Measurements from ENCODE around the gene FRMPD4. TPM values are rescaled to one million over a fixed set of nuclear protein-coding genes. Genes with fewer than 3 reads are reported as not detected.

Gene FRMPD4
- total and polyA plus RNA-seq, 2 donors, result 0.06 to 0.85 TPM

- 70% methylated on average over 7 of the region's 7 CpGs for WGBS
- Histone ChIP-seq H3K4me1 (ENCODE audit: insufficient read depth) (no peaks in the 10 kb centered on the region), H3K27ac (ENCODE audit: low read depth) (no peak overlapping the region), H3K4me3 (ENCODE audit: low read depth, low read length) (no peak overlapping the region), H3K36me3 (ENCODE audit: insufficient read depth) (no peaks in the 10 kb centered on the region)
- DNase-seq (ENCODE audit: extremely low spot score), result no peak
These were observed 154.9 kb downstream of the FRMPD4 start for GRCh38 chrX:12292996-12293765.

DNA sequence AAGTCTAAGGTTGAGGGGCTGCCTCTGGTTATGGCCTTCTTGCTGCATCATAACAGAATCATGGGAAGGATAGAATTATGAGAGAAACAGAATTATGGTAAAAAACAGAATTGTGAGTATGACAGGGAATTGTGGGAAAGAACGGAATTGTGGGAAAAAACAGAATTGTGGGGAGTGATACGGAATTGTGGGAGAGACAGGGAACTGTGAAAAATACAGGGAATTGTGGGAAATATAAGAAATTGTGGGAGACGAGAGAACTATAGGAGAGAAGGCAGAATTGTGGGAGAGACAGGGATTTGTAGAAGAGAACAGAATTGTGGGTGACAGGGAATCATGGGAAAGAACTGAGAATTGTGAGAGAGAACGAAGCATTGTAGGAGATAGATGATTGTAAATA is 159.1 kb downstream of the FRMPD4 start:
- Histone ChIP-seq H3K4me1 (ENCODE audit: insufficient read depth) (no peaks in the 10 kb centered on the region), H3K4me3 (ENCODE audit: low read depth, low read length) (no peak overlapping the region), H3K27ac (ENCODE audit: low read depth) (no peak overlapping the region), H3K36me3 (ENCODE audit: insufficient read depth) (no peaks in the 10 kb centered on the region)
- no peak for DNase-seq (ENCODE audit: extremely low spot score)
- 95% methylated on average over 4 of the region's 4 CpGs for WGBS

GRCh38 chrX:12301288-12301687 is 163.0 kb downstream of the FRMPD4 start:
- WGBS, result 72% methylated on average over 3 of the region's 3 CpGs
- DNase-seq (ENCODE audit: extremely low spot score), result no peak
- H3K27ac ChIP-seq (ENCODE audit: low read depth), result no peak overlapping the region
- H3K36me3 ChIP-seq (ENCODE audit: insufficient read depth), result no peaks in the 10 kb centered on the region
- H3K4me1 ChIP-seq (ENCODE audit: insufficient read depth), result no peaks in the 10 kb centered on the region
- no peak overlapping the region for H3K4me3 ChIP-seq (ENCODE audit: low read depth, low read length)

GRCh38 chrX:12304261-12304660 is 166.0 kb downstream of the FRMPD4 start:
- WGBS, result 36% methylated on average over 2 of the region's 2 CpGs
- no peak for DNase-seq (ENCODE audit: extremely low spot score)
- H3K27ac ChIP-seq (ENCODE audit: low read depth), result no peak overlapping the region

GRCh38 chrX:12307961-12308360 is 169.7 kb downstream of the FRMPD4 start:
- DNase-seq (ENCODE audit: extremely low spot score), result no peak
- 74% methylated on average over 2 of the region's 2 CpGs for whole genome bisulfite sequencing
- Histone ChIP-seq H3K27ac (ENCODE audit: low read depth) (no peak overlapping the region), H3K36me3 (ENCODE audit: insufficient read depth) (no peaks in the 10 kb centered on the region), H3K4me1 (ENCODE audit: insufficient read depth) (no peaks in the 10 kb centered on the region), H3K4me3 (ENCODE audit: low read depth, low read length) (no peak overlapping the region)

More at GRCh38 chrX:12304261-12304660, 166.0 kb downstream of the FRMPD4 start:
- Histone ChIP-seq H3K4me1 (ENCODE audit: insufficient read depth) (no peaks in the 10 kb centered on the region), H3K36me3 (ENCODE audit: insufficient read depth) (no peaks in the 10 kb centered on the region), H3K4me3 (ENCODE audit: low read depth, low read length) (no peak overlapping the region)

GRCh38 chrX:12308420-12308819 is 170.1 kb downstream of the FRMPD4 start:
- H3K4me3 ChIP-seq (ENCODE audit: low read depth, low read length), result no peak overlapping the region
- no peaks in the 10 kb centered on the region for H3K36me3 ChIP-seq (ENCODE audit: insufficient read depth)
- H3K4me1 ChIP-seq (ENCODE audit: insufficient read depth), result no peaks in the 10 kb centered on the region
- no peak overlapping the region for H3K27ac ChIP-seq (ENCODE audit: low read depth)
- WGBS, result 87% methylated on average over 4 of the region's 4 CpGs
- DNase-seq (ENCODE audit: extremely low spot score), result no peak

- 56% methylated on average over 5 of the region's 5 CpGs for WGBS
- DNase-seq (ENCODE audit: extremely low spot score), result no peak
- Histone ChIP-seq H3K27ac (ENCODE audit: low read depth) (no peak overlapping the region), H3K4me1 (ENCODE audit: insufficient read depth) (no peaks in the 10 kb centered on the region), H3K36me3 (ENCODE audit: insufficient read depth) (no peaks in the 10 kb centered on the region), H3K4me3 (ENCODE audit: low read depth, low read length) (no peak overlapping the region)
These were observed 170.9 kb downstream of the FRMPD4 start for GRCh38 chrX:12309040-12309743.

DNA sequence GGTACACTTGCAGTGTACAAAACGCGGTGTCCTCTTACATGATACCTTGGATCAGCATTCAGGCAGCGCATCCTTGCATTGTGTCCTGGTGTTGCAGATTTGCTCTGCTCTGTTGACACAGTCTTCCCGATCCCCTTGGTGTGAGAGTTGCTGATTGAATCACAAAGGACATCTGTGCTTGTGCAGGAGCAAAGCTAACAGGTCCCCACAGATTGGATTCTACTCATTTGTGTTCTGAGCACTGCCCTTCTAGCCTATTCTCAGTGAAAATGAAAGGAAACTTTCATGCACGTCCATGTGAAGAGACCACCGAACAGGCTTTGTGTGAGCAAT is 171.4 kb downstream of the FRMPD4 start:
- no peak overlapping the region for H3K4me3 ChIP-seq (ENCODE audit: low read depth, low read length)
- H3K27ac ChIP-seq (ENCODE audit: low read depth), result no peak overlapping the region
- no peaks in the 10 kb centered on the region for H3K4me1 ChIP-seq (ENCODE audit: insufficient read depth)
- no peak for DNase-seq (ENCODE audit: extremely low spot score)
- no peaks in the 10 kb centered on the region for H3K36me3 ChIP-seq (ENCODE audit: insufficient read depth)
- WGBS, result 66% methylated on average over 6 of the region's 6 CpGs

GRCh38 chrX:12314651-12315050 is 176.4 kb downstream of the FRMPD4 start:
- no peak for DNase-seq (ENCODE audit: extremely low spot score)
- no peak overlapping the region for H3K27ac ChIP-seq (ENCODE audit: low read depth)
- H3K36me3 ChIP-seq (ENCODE audit: insufficient read depth), result no peaks in the 10 kb centered on the region
- no peak overlapping the region for H3K4me3 ChIP-seq (ENCODE audit: low read depth, low read length)
- H3K4me1 ChIP-seq (ENCODE audit: insufficient read depth), result no peaks in the 10 kb centered on the region

GRCh38 chrX:12315526-12315925 is 177.3 kb downstream of the FRMPD4 start:
- no peak overlapping the region for H3K4me3 ChIP-seq (ENCODE audit: low read depth, low read length)
- WGBS, result 69% methylated on average over 2 of the region's 2 CpGs
- no peaks in the 10 kb centered on the region for H3K36me3 ChIP-seq (ENCODE audit: insufficient read depth)
- DNase-seq (ENCODE audit: extremely low spot score), result no peak
- no peak overlapping the region for H3K27ac ChIP-seq (ENCODE audit: low read depth)
- H3K4me1 ChIP-seq (ENCODE audit: insufficient read depth), result no peaks in the 10 kb centered on the region

DNA sequence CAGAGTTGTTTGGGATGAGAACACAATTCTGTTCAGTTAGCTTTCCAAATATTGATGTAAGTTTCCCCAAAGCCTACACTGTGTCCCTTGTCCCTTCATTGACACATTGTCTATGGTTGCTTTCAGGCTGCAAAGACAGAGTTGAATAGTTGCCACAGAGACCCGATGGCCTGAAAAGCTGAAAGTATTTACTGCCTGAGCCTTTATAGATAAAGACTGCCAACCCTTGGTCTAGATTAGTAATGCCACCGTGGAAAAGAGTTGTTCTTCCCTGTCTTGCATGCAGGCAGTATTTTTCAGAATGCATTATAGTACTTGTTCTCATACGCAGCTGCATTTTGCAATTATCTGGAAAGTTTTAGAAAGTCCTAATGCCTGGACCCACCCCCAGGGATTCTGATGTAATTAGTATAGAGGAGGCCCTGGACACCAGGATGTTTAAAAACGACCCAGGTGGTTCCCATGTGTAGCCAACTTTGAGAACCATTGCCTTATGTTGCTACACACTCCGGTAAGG is 180.8 kb downstream of the FRMPD4 start:
- Histone ChIP-seq H3K27ac (ENCODE audit: low read depth) (no peak overlapping the region), H3K4me3 (ENCODE audit: low read depth, low read length) (no peak overlapping the region), H3K36me3 (ENCODE audit: insufficient read depth) (no peaks in the 10 kb centered on the region), H3K4me1 (ENCODE audit: insufficient read depth) (no peaks in the 10 kb centered on the region)
- no peak for DNase-seq (ENCODE audit: extremely low spot score)
- WGBS, result 37% methylated on average over 5 of the region's 5 CpGs

GRCh38 chrX:12319992-12320391 is 181.7 kb downstream of the FRMPD4 start:
- H3K36me3 ChIP-seq (ENCODE audit: insufficient read depth), result no peaks in the 10 kb centered on the region
- H3K27ac ChIP-seq (ENCODE audit: low read depth), result no peak overlapping the region
- no peak for DNase-seq (ENCODE audit: extremely low spot score)
- no peaks in the 10 kb centered on the region for H3K4me1 ChIP-seq (ENCODE audit: insufficient read depth)
- 42% methylated on average over 2 of the region's 2 CpGs for WGBS
- H3K4me3 ChIP-seq (ENCODE audit: low read depth, low read length), result no peak overlapping the region

DNA sequence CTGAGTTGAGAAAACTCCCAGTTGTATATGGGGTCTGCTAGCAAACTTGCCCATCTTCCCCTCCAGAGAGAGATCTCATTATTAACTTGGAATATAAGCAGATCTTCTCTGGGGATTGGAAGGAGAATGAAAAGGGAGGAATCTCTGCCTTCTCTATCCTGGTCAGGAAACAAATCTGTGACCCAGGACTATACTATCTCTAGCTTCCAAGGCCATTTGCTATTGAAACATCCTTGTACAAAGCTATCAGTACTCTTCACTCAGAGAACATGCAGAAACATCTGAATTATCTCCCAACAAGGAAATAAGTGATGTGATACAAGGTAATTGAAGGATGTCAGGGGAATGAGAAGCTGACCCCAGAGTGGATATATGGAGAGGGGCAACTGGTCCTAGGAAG is 183.8 kb downstream of the FRMPD4 start:
- DNase-seq (ENCODE audit: extremely low spot score), result no peak
- no peaks in the 10 kb centered on the region for H3K36me3 ChIP-seq (ENCODE audit: insufficient read depth)
- no peak overlapping the region for H3K4me3 ChIP-seq (ENCODE audit: low read depth, low read length)
- H3K27ac ChIP-seq (ENCODE audit: low read depth), result no peak overlapping the region
- H3K4me1 ChIP-seq (ENCODE audit: insufficient read depth), result no peaks in the 10 kb centered on the region

DNA sequence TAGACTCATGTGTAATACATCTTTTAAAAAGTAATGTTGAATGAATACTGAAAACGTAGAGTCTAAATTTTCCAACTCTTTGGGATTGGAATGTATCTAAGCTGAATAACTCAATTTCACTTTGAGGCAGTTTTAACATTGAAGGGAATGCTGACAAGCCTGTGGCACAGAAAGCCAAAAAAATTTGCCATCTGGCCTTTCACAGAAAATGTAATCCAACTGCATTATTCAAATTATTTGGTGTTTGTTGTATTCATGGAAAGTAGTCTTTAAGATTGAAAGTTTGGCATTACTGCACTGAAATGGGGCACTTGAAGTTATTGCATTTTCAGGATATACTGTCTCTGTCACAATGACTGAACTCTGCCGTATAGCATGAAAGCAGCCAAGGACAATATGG is 186.9 kb downstream of the FRMPD4 start:
- DNase-seq (ENCODE audit: extremely low spot score), result no peak
- no peaks in the 10 kb centered on the region for H3K4me1 ChIP-seq (ENCODE audit: insufficient read depth)
- H3K36me3 ChIP-seq (ENCODE audit: insufficient read depth), result no peaks in the 10 kb centered on the region
- H3K27ac ChIP-seq (ENCODE audit: low read depth), result no peak overlapping the region
- no peak overlapping the region for H3K4me3 ChIP-seq (ENCODE audit: low read depth, low read length)
- WGBS, result 55% methylated on average over 2 of the region's 2 CpGs
